Liver (tissue), 9 donors: ENCODE results near the gene GBX1. TPM values are rescaled to one million over a fixed set of nuclear protein-coding genes. Genes with fewer than 3 reads are reported as not detected.

ENCODE experiments used
- DNase-seq: peaks from one replicate; pipeline ENCODE4 v3.0.0-alpha.2; 2017; ENCODE audit warnings: low spot score
- H3K27ac ChIP-seq, 2 donors: one replicate each; pipeline ENCODE4 v1.7.0; 2013; ENCODE audit warnings: inconsistent platforms in 2 of 2, low read length in 2 of 2, control low read depth in 1 of 2, low read depth in 1 of 2, mild to moderate bottlenecking in 1 of 2
- H3K27me3 ChIP-seq, 4 donors: one replicate each; pipeline versions ENCODE4 v1.6.1 to v1.7.0; 2013; ENCODE audit warnings: low read length in 3 of 4, inconsistent platforms in 1 of 4, mild to moderate bottlenecking in 1 of 4, moderate library complexity in 1 of 4; ENCODE audit not compliant: control insufficient read depth in 4 of 4, insufficient read depth in 4 of 4
- H3K36me3 ChIP-seq, 4 donors: one replicate each; pipeline versions ENCODE4 v1.6.1 to v1.7.0; 2013; ENCODE audit warnings: low read length in 3 of 4, mild to moderate bottlenecking in 3 of 4, low read depth in 1 of 4, moderate library complexity in 1 of 4; ENCODE audit not compliant: control insufficient read depth in 4 of 4, insufficient read depth in 3 of 4
- H3K4me1 ChIP-seq, 4 donors: one replicate each; pipeline versions ENCODE4 v1.6.1 to v1.7.0; 2013; ENCODE audit warnings: low read length in 3 of 4, mild to moderate bottlenecking in 3 of 4, moderate library complexity in 1 of 4; ENCODE audit not compliant: control insufficient read depth in 4 of 4, insufficient read depth in 4 of 4
- H3K4me3 ChIP-seq, 3 donors: one replicate each; pipeline versions ENCODE4 v1.6.1 to v1.7.0; 2013; ENCODE audit warnings: low read length in 3 of 3, control low read depth in 1 of 3, low read depth in 1 of 3, mild to moderate bottlenecking in 1 of 3
- H3K9ac ChIP-seq, 2 donors: one replicate each; pipeline ENCODE4 v1.7.0; 2013; ENCODE audit warnings: low read length in 2 of 2, mild to moderate bottlenecking in 2 of 2, moderate library complexity in 2 of 2, control low read depth in 1 of 2, low read depth in 1 of 2
- H3K9me3 ChIP-seq, 4 donors: one replicate each; pipeline versions ENCODE4 v1.6.1 to v1.7.0; 2013; ENCODE audit warnings: low read length in 3 of 4; ENCODE audit not compliant: control insufficient read depth in 4 of 4
- ATF3 ChIP-seq: IDR thresholded peaks from 2 replicates; pipeline ENCODE4 v1.6.1; 2016; ENCODE audit warnings: antibody characterized with exemption
- CTCF ChIP-seq: fragments of 150-350 bp; IDR thresholded peaks from 2 replicates; pipeline ENCODE4 v1.5.1; 2017; ENCODE audit warnings: improper control_type of control experiment, low read depth, low read length; ENCODE audit not compliant: missing input control
- EGR1 ChIP-seq, 2 donors: IDR thresholded peaks; 2 replicates each; pipeline ENCODE4 v1.6.1; 2016 to 2018; ENCODE audit warnings: antibody characterized with exemption in 2 of 2, low read depth in 2 of 2
- FOXA1 ChIP-seq: IDR thresholded peaks from 2 replicates; pipeline ENCODE4 v1.6.1; 2016; ENCODE audit warnings: antibody characterized with exemption
- FOXA2 ChIP-seq: IDR thresholded peaks from 2 replicates; pipeline ENCODE4 v1.6.1; 2016; ENCODE audit warnings: antibody characterized with exemption
- GABPA ChIP-seq, 2 donors: IDR thresholded peaks in 1 of 2; conservative IDR thresholded peaks in 1 of 2; 2 replicates each; pipeline ENCODE4 v1.6.1; 2016; ENCODE audit warnings: antibody characterized with exemption in 2 of 2, mild to moderate bottlenecking in 1 of 2, moderate library complexity in 1 of 2
- HNF4A ChIP-seq, 2 donors: conservative IDR thresholded peaks; 2 replicates each; pipeline ENCODE4 v1.6.1; 2016; ENCODE audit warnings: antibody characterized with exemption in 2 of 2, mild to moderate bottlenecking in 2 of 2
- HNF4G ChIP-seq: IDR thresholded peaks from 2 replicates; pipeline ENCODE4 v1.6.1; 2016; ENCODE audit warnings: antibody characterized with exemption
- JUND ChIP-seq, 2 donors: IDR thresholded peaks; 2 replicates each; pipeline ENCODE4 v1.6.1; 2016; ENCODE audit warnings: antibody characterized with exemption in 2 of 2
- MAX ChIP-seq: IDR thresholded peaks from 2 replicates; pipeline ENCODE4 v1.6.1; 2016; ENCODE audit warnings: antibody characterized with exemption
- NR2F2 ChIP-seq: IDR thresholded peaks from 2 replicates; pipeline ENCODE4 v1.6.1; 2016; ENCODE audit warnings: antibody characterized with exemption
- RAD21 ChIP-seq, 2 donors: IDR thresholded peaks; 2 replicates each; pipeline ENCODE4 v1.6.1; 2016; ENCODE audit warnings: antibody characterized with exemption in 2 of 2, mild to moderate bottlenecking in 2 of 2
- REST ChIP-seq: IDR thresholded peaks from 2 replicates; pipeline ENCODE4 v1.6.1; 2016; ENCODE audit warnings: antibody characterized with exemption, mild to moderate bottlenecking
- RXRA ChIP-seq, 2 donors: IDR thresholded peaks; 2 replicates each; pipeline ENCODE4 v1.6.1; 2017 to 2018; ENCODE audit warnings: antibody characterized with exemption in 2 of 2, mild to moderate bottlenecking in 1 of 2
- SP1 ChIP-seq: IDR thresholded peaks from 2 replicates; pipeline ENCODE4 v1.6.1; 2018; ENCODE audit warnings: antibody characterized with exemption, mild to moderate bottlenecking
- TAF1 ChIP-seq: conservative IDR thresholded peaks from 2 replicates; pipeline ENCODE4 v1.6.1; 2016; ENCODE audit warnings: antibody characterized with exemption, mild to moderate bottlenecking
- YY1 ChIP-seq: IDR thresholded peaks from 2 replicates; pipeline ENCODE4 v1.6.1; 2016; ENCODE audit warnings: antibody characterized with exemption, mild to moderate bottlenecking
- WGBS: extraction: QIAGEN DNeasy Blood & Tissue Kit; methylation state at CpG from one replicate; pipeline ENCODE4 v1.1.7; 2013; 5-methylcytosine and 5-hydroxymethylcytosine counted together
- polyA plus RNA-seq, 2 donors: library from polyadenylated mRNA; stranded (reverse) in 1 of 2; unstranded in 1 of 2; fragments of 200-250 nt in 1 of 2; fragments of >200 nt in 1 of 2; fragmentation: Nextera tagmentation in 1 of 2; extraction: Ambion mirVana in 1 of 2; gene quantifications; one replicate each; pipeline versions ENCODE4 v1.2.1 to v1.2.3, GENCODE V29; 2013 to 2015
- total RNA-seq, 2 donors: library from RNA; depleted of rRNA; stranded (reverse); fragments of >200 nt; gene quantifications; one replicate each; pipeline ENCODE4 v1.2.3, GENCODE V29; 2014
- TF ChIP-seq, protein P1 (sequence below): IDR thresholded peaks from 2 replicates; pipeline ENCODE4 v1.6.1; 2016; ENCODE audit warnings: antibody characterized with exemption
- donor health status: healthy.
- donor health status: healthy.
- donor health status: healthy.
- donor health status: healthy.
- donor health status: healthy.

GBX1 gene
- total and polyA plus RNA-seq, 4 donors = not detected

DNA sequence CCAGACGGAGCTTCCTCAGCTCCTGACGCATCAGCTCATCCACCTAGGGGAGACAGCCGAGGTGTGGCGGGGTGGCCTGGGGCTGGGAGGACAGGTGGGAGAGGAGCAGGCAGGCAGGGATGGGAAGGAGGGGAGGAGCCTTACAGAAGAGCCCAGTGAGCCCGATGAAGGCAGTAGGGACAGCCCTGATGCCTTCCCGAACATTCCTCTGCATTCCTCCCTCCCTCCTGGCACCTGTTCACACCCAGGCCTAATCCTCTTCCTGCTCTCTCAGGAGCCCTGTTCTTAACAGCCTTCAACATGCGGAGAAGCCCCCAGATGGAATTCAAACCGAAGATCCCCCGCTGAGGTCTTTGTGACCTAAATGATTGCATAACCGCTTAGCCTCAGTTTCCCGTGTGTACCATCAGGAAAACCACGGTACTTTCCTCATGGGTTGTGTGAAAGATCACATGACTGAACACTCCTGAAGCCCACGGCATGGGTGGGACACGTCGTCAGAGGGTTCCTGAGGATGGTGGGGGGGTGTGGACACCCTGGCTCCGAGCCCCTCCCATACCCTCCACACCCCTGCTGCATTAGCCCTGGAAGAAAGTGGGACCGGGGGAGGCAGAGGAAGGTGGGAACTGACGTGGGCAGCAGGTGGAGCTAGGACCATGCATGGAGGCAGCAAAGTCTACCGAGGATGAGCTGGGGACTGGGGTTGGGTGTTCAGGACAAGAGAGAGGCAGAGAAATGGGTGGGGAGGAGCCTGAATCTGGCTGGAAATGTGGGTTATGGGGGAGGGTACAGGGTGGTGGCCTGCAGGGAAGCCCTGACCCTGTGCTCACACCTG, 28.3 kb upstream of the GBX1 start:
- no peak overlapping the region for H3K9ac ChIP-seq
- no peak for DNase-seq
- no peaks in the 10 kb centered on the region for H3K9me3 ChIP-seq
- peaks cover 0 to 9% (median under 1%) of the 10 kb centered on the region in 4 donors for H3K27me3 ChIP-seq
- no peak overlapping the region for H3K4me3 ChIP-seq
- H3K27ac ChIP-seq = no peak overlapping the region
- H3K4me1 ChIP-seq = no peaks in the 10 kb centered on the region
- 48% methylated on average over 19 of the region's 19 CpGs for WGBS
- no peak for TF ChIP-seq SP1
- TF ChIP-seq GABPA (IDR thresholded peaks at IDR 0.05 in 1 of 2, conservative IDR thresholded peaks at IDR 0.05 in 1 of 2) = no peak
- TF ChIP-seq ATF3 = no peak
- no peak for TF ChIP-seq RAD21 (IDR thresholded peaks at IDR 0.05)
- TF ChIP-seq, protein P1, sequence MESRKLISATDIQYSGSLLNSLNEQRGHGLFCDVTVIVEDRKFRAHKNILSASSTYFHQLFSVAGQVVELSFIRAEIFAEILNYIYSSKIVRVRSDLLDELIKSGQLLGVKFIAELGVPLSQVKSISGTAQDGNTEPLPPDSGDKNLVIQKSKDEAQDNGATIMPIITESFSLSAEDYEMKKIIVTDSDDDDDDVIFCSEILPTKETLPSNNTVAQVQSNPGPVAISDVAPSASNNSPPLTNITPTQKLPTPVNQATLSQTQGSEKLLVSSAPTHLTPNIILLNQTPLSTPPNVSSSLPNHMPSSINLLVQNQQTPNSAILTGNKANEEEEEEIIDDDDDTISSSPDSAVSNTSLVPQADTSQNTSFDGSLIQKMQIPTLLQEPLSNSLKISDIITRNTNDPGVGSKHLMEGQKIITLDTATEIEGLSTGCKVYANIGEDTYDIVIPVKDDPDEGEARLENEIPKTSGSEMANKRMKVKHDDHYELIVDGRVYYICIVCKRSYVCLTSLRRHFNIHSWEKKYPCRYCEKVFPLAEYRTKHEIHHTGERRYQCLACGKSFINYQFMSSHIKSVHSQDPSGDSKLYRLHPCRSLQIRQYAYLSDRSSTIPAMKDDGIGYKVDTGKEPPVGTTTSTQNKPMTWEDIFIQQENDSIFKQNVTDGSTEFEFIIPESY = no peak
- no peak for TF ChIP-seq EGR1 (IDR thresholded peaks at IDR 0.05; ENCODE audit: low read depth in 2 of 2)
- no peak for TF ChIP-seq JUND (IDR thresholded peaks at IDR 0.05)
- no peak for TF ChIP-seq YY1
- no peak for TF ChIP-seq NR2F2
- no peak for TF ChIP-seq CTCF
- no peak for TF ChIP-seq HNF4A (conservative IDR thresholded peaks at IDR 0.05)
- TF ChIP-seq MAX = no peak
- no peak for TF ChIP-seq REST
- TF ChIP-seq HNF4G = no peak
- no peak for TF ChIP-seq TAF1
- no peak for TF ChIP-seq RXRA (IDR thresholded peaks at IDR 0.05)
- no peak for TF ChIP-seq FOXA1
- no peak for TF ChIP-seq FOXA2
- H3K36me3 ChIP-seq = no peaks in the 10 kb centered on the region
